ENCODE measurements around the gene EDIL3. TPM values are rescaled to one million over a fixed set of nuclear protein-coding genes. Genes with fewer than 3 reads are reported as not detected.

EDIL3 gene
- total and polyA plus RNA-seq, 2 donors (not counting 1 experiment from before 2014, with no cell fraction given) = not detected

- Histone ChIP-seq H3K4me1 (ENCODE audit: control insufficient read depth in 2 of 2, insufficient read depth in 2 of 2, low read length in 2 of 2) (no peaks in the 10 kb centered on the region), H2AFZ (ENCODE audit: insufficient read depth, low read depth, low read length, poor library complexity, severe bottlenecking) (no peak overlapping the region), H3K27ac (ENCODE audit: low read length in 2 of 2) (no peak overlapping the region), H3K36me3 (replicated peaks in 1 of 2; ENCODE audit: control extremely low read depth in 1 of 2, control insufficient read depth in 1 of 2, extremely low read depth in 1 of 2, insufficient read depth in 2 of 2, low read length in 1 of 2) (no peaks in the 10 kb centered on the region), H3K27me3 (replicated peaks in 1 of 4; ENCODE audit: control extremely low read depth in 1 of 4, control insufficient read depth in 3 of 4, insufficient read depth in 4 of 4, low read length in 3 of 4) (no peaks in the 10 kb centered on the region), H3K9ac (ENCODE audit: low read length) (no peak overlapping the region), H3K4me3 (ENCODE audit: control extremely low read depth in 1 of 5, extremely low read depth in 1 of 5, insufficient read depth in 1 of 5, low read depth in 2 of 5, low read length in 4 of 5) (no peak overlapping the region), H4K20me1 (ENCODE audit: control insufficient read depth, insufficient read depth, low read length, poor library complexity, severe bottlenecking) (no peaks in the 10 kb centered on the region), H3K4me2 (replicated peaks; ENCODE audit: low read depth, low read length, poor library complexity, severe bottlenecking) (no peak overlapping the region), H3K9me3 (ENCODE audit: control extremely low read depth in 1 of 3, control insufficient read depth in 2 of 3, insufficient read depth in 1 of 3, low read length in 2 of 3) (peaks cover 0 to 5% (median 0%) of the 10 kb centered on the region in 3 donors), H3K79me2 (ENCODE audit: control insufficient read depth, insufficient read depth, low read length) (no peaks in the 10 kb centered on the region)
- ATAC-seq (ENCODE audit: low read depth) = no peak
- 88% methylated on average over 7 of the region's 8 CpGs for WGBS (ENCODE audit: insufficient coverage)
- Mint-ChIP-seq H3K9me3 (ENCODE audit: insufficient read depth) (no peaks in the 10 kb centered on the region), H3K4me1 (no peaks in the 10 kb centered on the region), H3K27me3 (no peaks in the 10 kb centered on the region), H3K27ac (no peak overlapping the region), H3K4me3 (no peak overlapping the region)
- ChIA-PET CTCF (no interaction called here), POLR2A (no interaction called here)
- TF ChIP-seq EZH2 (IDR thresholded peaks at IDR 0.05; ENCODE audit: borderline replicate concordance, insufficient read depth, low read depth, low read length, poor library complexity, severe bottlenecking) (no peak), CTCF (IDR thresholded peaks at IDR 0.05) (no peak)
- intact Hi-C loops (cut with micrococcal nuclease) = no loop called here
- no peak for DNase-seq
Measured at GRCh38 chr5:84085387-84086041, 299.2 kb downstream of the EDIL3 start.

- H2AFZ ChIP-seq (ENCODE audit: insufficient read depth, low read depth, low read length, poor library complexity, severe bottlenecking) = no peak overlapping the region
- Mint-ChIP-seq H3K27ac (no peak overlapping the region), H3K4me1 (no peaks in the 10 kb centered on the region), H3K4me3 (no peak overlapping the region), H3K9me3 (ENCODE audit: insufficient read depth) (peaks cover 3% of the 10 kb centered on the region), H3K27me3 (no peaks in the 10 kb centered on the region)
- no peak overlapping the region for H3K4me3 ChIP-seq (ENCODE audit: control extremely low read depth in 1 of 5, extremely low read depth in 1 of 5, insufficient read depth in 1 of 5, low read depth in 2 of 5, low read length in 4 of 5)
- intact Hi-C loops (cut with micrococcal nuclease) = no loop called here
- no peaks in the 10 kb centered on the region for H3K27me3 ChIP-seq (replicated peaks in 1 of 4; ENCODE audit: control extremely low read depth in 1 of 4, control insufficient read depth in 3 of 4, insufficient read depth in 4 of 4, low read length in 3 of 4)
- POLR2A ChIA-PET = no interaction called here
- H3K9me3 ChIP-seq (ENCODE audit: control extremely low read depth in 1 of 3, control insufficient read depth in 2 of 3, insufficient read depth in 1 of 3, low read length in 2 of 3) = peaks cover 0 to under 1% (median 0%) of the 10 kb centered on the region in 3 donors
- H3K4me2 ChIP-seq (replicated peaks; ENCODE audit: low read depth, low read length, poor library complexity, severe bottlenecking) = no peak overlapping the region
- 100% methylated on average over 1 of the region's 1 CpG for WGBS (ENCODE audit: insufficient coverage)
- TF ChIP-seq CTCF (IDR thresholded peaks at IDR 0.05) = no peak
- no peak for TF ChIP-seq EZH2 (IDR thresholded peaks at IDR 0.05; ENCODE audit: borderline replicate concordance, insufficient read depth, low read depth, low read length, poor library complexity, severe bottlenecking)
- no peak overlapping the region for H3K27ac ChIP-seq (ENCODE audit: low read length in 2 of 2)
- no peaks in the 10 kb centered on the region for H3K4me1 ChIP-seq (ENCODE audit: control insufficient read depth in 2 of 2, insufficient read depth in 2 of 2, low read length in 2 of 2)
- H3K36me3 ChIP-seq (replicated peaks in 1 of 2; ENCODE audit: control extremely low read depth in 1 of 2, control insufficient read depth in 1 of 2, extremely low read depth in 1 of 2, insufficient read depth in 2 of 2, low read length in 1 of 2) = no peaks in the 10 kb centered on the region
- DNase-seq = no peak
- CTCF ChIA-PET = no interaction called here
- no peak for ATAC-seq (ENCODE audit: low read depth)
- no peaks in the 10 kb centered on the region for H3K79me2 ChIP-seq (ENCODE audit: control insufficient read depth, insufficient read depth, low read length)
- H4K20me1 ChIP-seq (ENCODE audit: control insufficient read depth, insufficient read depth, low read length, poor library complexity, severe bottlenecking) = no peaks in the 10 kb centered on the region
- no peak overlapping the region for H3K9ac ChIP-seq (ENCODE audit: low read length)
Measured at GRCh38 chr5:84080908-84081307, 303.8 kb downstream of the EDIL3 start.

Data from B cell (primary cell).